C4-2B (cell line): ENCODE data around the gene ANAPC1.
"Not testable (repeated sequence)": the region's sequence is repeated elsewhere in the genome, so short reads cannot be mapped to it uniquely, and the experiment has no call there.

Source experiments
- H3K27ac ChIP-seq: fragments of 450-650 bp; 2 replicates; pipeline ENCODE4 v1.5.1; 2017
- CTCF ChIP-seq: fragments of 450-650 bp; conservative IDR thresholded peaks from 2 replicates; pipeline ENCODE4 v1.5.1; 2017; ENCODE audit warnings: mild to moderate bottlenecking
- ZFX ChIP-seq: fragments of 450-650 bp; IDR thresholded peaks from 2 replicates; pipeline ENCODE4 v1.6.1; 2017

ANAPC1 gene

GRCh38 chr2:111910609-111911277 is 26.8 kb upstream of the ANAPC1 start:
- H3K27ac ChIP-seq, result no peak overlapping the region
- TF ChIP-seq CTCF (no peak), ZFX (no peak)

- H3K27ac ChIP-seq, result not testable (repeated sequence)
Observed at GRCh38 chr2:111909997-111910396, 26.0 kb upstream of the ANAPC1 start.

- no peak for TF ChIP-seq ZFX
- no peak for TF ChIP-seq CTCF
- no peak overlapping the region for H3K27ac ChIP-seq
Observed at GRCh38 chr2:111909079-111909478, 25.1 kb upstream of the ANAPC1 start.

- H3K27ac ChIP-seq, result no peak overlapping the region
- no peak for TF ChIP-seq CTCF
- no peak for TF ChIP-seq ZFX
Observed at GRCh38 chr2:111908578-111908977, 24.6 kb upstream of the ANAPC1 start.

GRCh38 chr2:111905990-111906735 is 22.2 kb upstream of the ANAPC1 start:
- H3K27ac ChIP-seq, result peak overlapping the region; percentile 65
- TF ChIP-seq CTCF (no peak), ZFX (no peak)

GRCh38 chr2:111905475-111905869 is 21.5 kb upstream of the ANAPC1 start:
- H3K27ac ChIP-seq, result peak overlapping the region; percentile 65

GRCh38 chr2:111904726-111905474 is 20.9 kb upstream of the ANAPC1 start:
- peak overlapping the region; percentile 65 for H3K27ac ChIP-seq
- TF ChIP-seq ZFX, result no peak
- no peak for TF ChIP-seq CTCF

- TF ChIP-seq ZFX, result no peak
- TF ChIP-seq CTCF, result no peak
- no peak overlapping the region for H3K27ac ChIP-seq
Observed at GRCh38 chr2:111903930-111904439, 20.0 kb upstream of the ANAPC1 start.
